Liver (tissue), 9 donors: Measurements from ENCODE around the gene IL3. TPM values are rescaled to one million over a fixed set of nuclear protein-coding genes. Genes with fewer than 3 reads are reported as not detected.

ENCODE experiments used
- DNase-seq: peaks from one replicate; pipeline ENCODE4 v3.0.0-alpha.2; 2017; ENCODE audit warnings: low spot score
- H3K27ac ChIP-seq, 2 donors: one replicate each; pipeline ENCODE4 v1.7.0; 2013; ENCODE audit warnings: inconsistent platforms in 2 of 2, low read length in 2 of 2, control low read depth in 1 of 2, low read depth in 1 of 2, mild to moderate bottlenecking in 1 of 2
- H3K27me3 ChIP-seq, 4 donors: one replicate each; pipeline versions ENCODE4 v1.6.1 to v1.7.0; 2013; ENCODE audit warnings: low read length in 3 of 4, inconsistent platforms in 1 of 4, mild to moderate bottlenecking in 1 of 4, moderate library complexity in 1 of 4; ENCODE audit not compliant: control insufficient read depth in 4 of 4, insufficient read depth in 4 of 4
- H3K36me3 ChIP-seq, 4 donors: one replicate each; pipeline versions ENCODE4 v1.6.1 to v1.7.0; 2013; ENCODE audit warnings: low read length in 3 of 4, mild to moderate bottlenecking in 3 of 4, low read depth in 1 of 4, moderate library complexity in 1 of 4; ENCODE audit not compliant: control insufficient read depth in 4 of 4, insufficient read depth in 3 of 4
- H3K4me1 ChIP-seq, 4 donors: one replicate each; pipeline versions ENCODE4 v1.6.1 to v1.7.0; 2013; ENCODE audit warnings: low read length in 3 of 4, mild to moderate bottlenecking in 3 of 4, moderate library complexity in 1 of 4; ENCODE audit not compliant: control insufficient read depth in 4 of 4, insufficient read depth in 4 of 4
- H3K4me3 ChIP-seq, 3 donors: one replicate each; pipeline versions ENCODE4 v1.6.1 to v1.7.0; 2013; ENCODE audit warnings: low read length in 3 of 3, control low read depth in 1 of 3, low read depth in 1 of 3, mild to moderate bottlenecking in 1 of 3
- H3K9ac ChIP-seq, 2 donors: one replicate each; pipeline ENCODE4 v1.7.0; 2013; ENCODE audit warnings: low read length in 2 of 2, mild to moderate bottlenecking in 2 of 2, moderate library complexity in 2 of 2, control low read depth in 1 of 2, low read depth in 1 of 2
- H3K9me3 ChIP-seq, 4 donors: one replicate each; pipeline versions ENCODE4 v1.6.1 to v1.7.0; 2013; ENCODE audit warnings: low read length in 3 of 4; ENCODE audit not compliant: control insufficient read depth in 4 of 4
- FOXA1 ChIP-seq: IDR thresholded peaks from 2 replicates; pipeline ENCODE4 v1.6.1; 2016; ENCODE audit warnings: antibody characterized with exemption
- FOXA2 ChIP-seq: IDR thresholded peaks from 2 replicates; pipeline ENCODE4 v1.6.1; 2016; ENCODE audit warnings: antibody characterized with exemption
- GABPA ChIP-seq, 2 donors: IDR thresholded peaks in 1 of 2; conservative IDR thresholded peaks in 1 of 2; 2 replicates each; pipeline ENCODE4 v1.6.1; 2016; ENCODE audit warnings: antibody characterized with exemption in 2 of 2, mild to moderate bottlenecking in 1 of 2, moderate library complexity in 1 of 2
- HNF4A ChIP-seq, 2 donors: conservative IDR thresholded peaks; 2 replicates each; pipeline ENCODE4 v1.6.1; 2016; ENCODE audit warnings: antibody characterized with exemption in 2 of 2, mild to moderate bottlenecking in 2 of 2
- HNF4G ChIP-seq: IDR thresholded peaks from 2 replicates; pipeline ENCODE4 v1.6.1; 2016; ENCODE audit warnings: antibody characterized with exemption
- JUND ChIP-seq, 2 donors: IDR thresholded peaks; 2 replicates each; pipeline ENCODE4 v1.6.1; 2016; ENCODE audit warnings: antibody characterized with exemption in 2 of 2
- NR2F2 ChIP-seq: IDR thresholded peaks from 2 replicates; pipeline ENCODE4 v1.6.1; 2016; ENCODE audit warnings: antibody characterized with exemption
- RXRA ChIP-seq, 2 donors: IDR thresholded peaks; 2 replicates each; pipeline ENCODE4 v1.6.1; 2017 to 2018; ENCODE audit warnings: antibody characterized with exemption in 2 of 2, mild to moderate bottlenecking in 1 of 2
- SP1 ChIP-seq: IDR thresholded peaks from 2 replicates; pipeline ENCODE4 v1.6.1; 2018; ENCODE audit warnings: antibody characterized with exemption, mild to moderate bottlenecking
- TAF1 ChIP-seq: conservative IDR thresholded peaks from 2 replicates; pipeline ENCODE4 v1.6.1; 2016; ENCODE audit warnings: antibody characterized with exemption, mild to moderate bottlenecking
- YY1 ChIP-seq: IDR thresholded peaks from 2 replicates; pipeline ENCODE4 v1.6.1; 2016; ENCODE audit warnings: antibody characterized with exemption, mild to moderate bottlenecking
- WGBS: extraction: QIAGEN DNeasy Blood & Tissue Kit; methylation state at CpG from one replicate; pipeline ENCODE4 v1.1.7; 2013; 5-methylcytosine and 5-hydroxymethylcytosine counted together
- polyA plus RNA-seq, 2 donors: library from polyadenylated mRNA; stranded (reverse) in 1 of 2; unstranded in 1 of 2; fragments of 200-250 nt in 1 of 2; fragments of >200 nt in 1 of 2; fragmentation: Nextera tagmentation in 1 of 2; extraction: Ambion mirVana in 1 of 2; gene quantifications; one replicate each; pipeline versions ENCODE4 v1.2.1 to v1.2.3, GENCODE V29; 2013 to 2015
- total RNA-seq, 2 donors: library from RNA; depleted of rRNA; stranded (reverse); fragments of >200 nt; gene quantifications; one replicate each; pipeline ENCODE4 v1.2.3, GENCODE V29; 2014
- TF ChIP-seq, protein P1 (sequence below): IDR thresholded peaks from 2 replicates; pipeline ENCODE4 v1.6.1; 2016; ENCODE audit warnings: antibody characterized with exemption, mild to moderate bottlenecking
- TF ChIP-seq, protein P2 (sequence below): IDR thresholded peaks from 2 replicates; pipeline ENCODE4 v1.6.1; 2016; ENCODE audit warnings: antibody characterized with exemption
- TF ChIP-seq, protein P3 (sequence below): IDR thresholded peaks from 2 replicates; pipeline ENCODE4 v1.6.1; 2016; ENCODE audit warnings: antibody characterized with exemption
- TF ChIP-seq, protein P4 (sequence below): IDR thresholded peaks from 2 replicates; pipeline ENCODE4 v1.6.1; 2016; ENCODE audit warnings: antibody characterized with exemption
- donor health status: healthy.
- donor health status: healthy.
- donor health status: healthy.
- donor health status: healthy.
- donor health status: healthy.

Gene IL3
- total and polyA plus RNA-seq, 4 donors = not detected

DNA sequence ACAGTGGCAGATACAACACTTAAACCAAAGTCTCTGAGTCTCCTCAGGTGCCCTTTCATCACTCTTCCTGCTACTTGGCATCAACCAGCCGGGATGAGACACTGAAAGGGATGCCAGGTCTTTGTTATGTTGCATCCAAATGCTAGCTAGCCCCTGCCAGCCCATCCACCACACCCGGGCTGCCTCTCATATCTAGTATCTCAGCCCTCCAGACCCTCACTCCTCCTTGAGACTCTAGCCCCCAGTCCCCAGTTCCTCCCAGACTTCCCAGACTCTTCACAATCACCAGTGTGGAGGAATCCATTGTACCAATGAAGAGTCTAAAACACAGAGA is 34.6 kb downstream of the IL3 start (continued):
- TF ChIP-seq, protein P1, sequence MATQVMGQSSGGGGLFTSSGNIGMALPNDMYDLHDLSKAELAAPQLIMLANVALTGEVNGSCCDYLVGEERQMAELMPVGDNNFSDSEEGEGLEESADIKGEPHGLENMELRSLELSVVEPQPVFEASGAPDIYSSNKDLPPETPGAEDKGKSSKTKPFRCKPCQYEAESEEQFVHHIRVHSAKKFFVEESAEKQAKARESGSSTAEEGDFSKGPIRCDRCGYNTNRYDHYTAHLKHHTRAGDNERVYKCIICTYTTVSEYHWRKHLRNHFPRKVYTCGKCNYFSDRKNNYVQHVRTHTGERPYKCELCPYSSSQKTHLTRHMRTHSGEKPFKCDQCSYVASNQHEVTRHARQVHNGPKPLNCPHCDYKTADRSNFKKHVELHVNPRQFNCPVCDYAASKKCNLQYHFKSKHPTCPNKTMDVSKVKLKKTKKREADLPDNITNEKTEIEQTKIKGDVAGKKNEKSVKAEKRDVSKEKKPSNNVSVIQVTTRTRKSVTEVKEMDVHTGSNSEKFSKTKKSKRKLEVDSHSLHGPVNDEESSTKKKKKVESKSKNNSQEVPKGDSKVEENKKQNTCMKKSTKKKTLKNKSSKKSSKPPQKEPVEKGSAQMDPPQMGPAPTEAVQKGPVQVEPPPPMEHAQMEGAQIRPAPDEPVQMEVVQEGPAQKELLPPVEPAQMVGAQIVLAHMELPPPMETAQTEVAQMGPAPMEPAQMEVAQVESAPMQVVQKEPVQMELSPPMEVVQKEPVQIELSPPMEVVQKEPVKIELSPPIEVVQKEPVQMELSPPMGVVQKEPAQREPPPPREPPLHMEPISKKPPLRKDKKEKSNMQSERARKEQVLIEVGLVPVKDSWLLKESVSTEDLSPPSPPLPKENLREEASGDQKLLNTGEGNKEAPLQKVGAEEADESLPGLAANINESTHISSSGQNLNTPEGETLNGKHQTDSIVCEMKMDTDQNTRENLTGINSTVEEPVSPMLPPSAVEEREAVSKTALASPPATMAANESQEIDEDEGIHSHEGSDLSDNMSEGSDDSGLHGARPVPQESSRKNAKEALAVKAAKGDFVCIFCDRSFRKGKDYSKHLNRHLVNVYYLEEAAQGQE = no peak

DNA sequence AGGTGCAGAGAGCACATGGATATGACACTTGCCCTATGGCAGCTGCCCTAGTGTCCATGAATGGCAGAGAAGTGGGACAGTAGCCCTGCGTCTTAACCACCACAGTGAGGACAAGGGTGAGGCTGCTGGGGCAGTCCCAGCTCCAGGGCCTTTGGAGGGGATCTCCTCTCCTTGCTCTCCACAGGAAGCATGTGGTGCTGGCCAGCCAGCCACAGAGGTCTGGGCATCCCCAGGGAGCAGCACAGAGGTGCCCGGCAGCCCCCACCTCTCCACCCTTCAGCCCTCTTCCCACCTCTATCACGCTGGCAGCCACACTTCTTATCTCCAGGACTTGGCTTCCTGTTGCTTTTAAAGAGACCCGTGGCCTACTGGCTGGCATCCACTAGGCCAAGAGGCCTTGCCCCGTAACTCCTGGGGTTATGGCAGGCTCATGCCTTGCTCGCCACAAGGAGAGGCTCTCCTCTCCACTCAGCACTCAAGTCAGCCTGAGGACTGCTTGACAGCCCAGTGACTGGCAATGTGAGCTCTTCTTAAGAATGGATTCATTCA is 35.0 kb downstream of the IL3 start:
- WGBS = 76% methylated on average over 6 of the region's 6 CpGs
- Histone ChIP-seq H3K4me1 (no peaks in the 10 kb centered on the region), H3K27me3 (no peaks in the 10 kb centered on the region), H3K36me3 (no peaks in the 10 kb centered on the region), H3K9me3 (no peaks in the 10 kb centered on the region), H3K27ac (no peak overlapping the region), H3K9ac (no peak overlapping the region), H3K4me3 (no peak overlapping the region)
- TF ChIP-seq, protein P2, sequence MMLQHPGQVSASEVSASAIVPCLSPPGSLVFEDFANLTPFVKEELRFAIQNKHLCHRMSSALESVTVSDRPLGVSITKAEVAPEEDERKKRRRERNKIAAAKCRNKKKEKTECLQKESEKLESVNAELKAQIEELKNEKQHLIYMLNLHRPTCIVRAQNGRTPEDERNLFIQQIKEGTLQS = no peak
- TF ChIP-seq SP1 (no peak), HNF4G (no peak), NR2F2 (no peak), FOXA2 (no peak), YY1 (no peak), JUND (IDR thresholded peaks at IDR 0.05) (no peak), HNF4A (conservative IDR thresholded peaks at IDR 0.05) (no peak), FOXA1 (no peak), GABPA (IDR thresholded peaks at IDR 0.05 in 1 of 2, conservative IDR thresholded peaks at IDR 0.05 in 1 of 2) (no peak), RXRA (IDR thresholded peaks at IDR 0.05) (no peak), TAF1 (no peak)
- TF ChIP-seq, protein P3, sequence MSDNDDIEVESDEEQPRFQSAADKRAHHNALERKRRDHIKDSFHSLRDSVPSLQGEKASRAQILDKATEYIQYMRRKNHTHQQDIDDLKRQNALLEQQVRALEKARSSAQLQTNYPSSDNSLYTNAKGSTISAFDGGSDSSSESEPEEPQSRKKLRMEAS = no peak
- TF ChIP-seq, protein P1 = no peak
- TF ChIP-seq, protein P4, sequence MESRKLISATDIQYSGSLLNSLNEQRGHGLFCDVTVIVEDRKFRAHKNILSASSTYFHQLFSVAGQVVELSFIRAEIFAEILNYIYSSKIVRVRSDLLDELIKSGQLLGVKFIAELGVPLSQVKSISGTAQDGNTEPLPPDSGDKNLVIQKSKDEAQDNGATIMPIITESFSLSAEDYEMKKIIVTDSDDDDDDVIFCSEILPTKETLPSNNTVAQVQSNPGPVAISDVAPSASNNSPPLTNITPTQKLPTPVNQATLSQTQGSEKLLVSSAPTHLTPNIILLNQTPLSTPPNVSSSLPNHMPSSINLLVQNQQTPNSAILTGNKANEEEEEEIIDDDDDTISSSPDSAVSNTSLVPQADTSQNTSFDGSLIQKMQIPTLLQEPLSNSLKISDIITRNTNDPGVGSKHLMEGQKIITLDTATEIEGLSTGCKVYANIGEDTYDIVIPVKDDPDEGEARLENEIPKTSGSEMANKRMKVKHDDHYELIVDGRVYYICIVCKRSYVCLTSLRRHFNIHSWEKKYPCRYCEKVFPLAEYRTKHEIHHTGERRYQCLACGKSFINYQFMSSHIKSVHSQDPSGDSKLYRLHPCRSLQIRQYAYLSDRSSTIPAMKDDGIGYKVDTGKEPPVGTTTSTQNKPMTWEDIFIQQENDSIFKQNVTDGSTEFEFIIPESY = no peak
- no peak for DNase-seq
